22Rv1 (cell line): ENCODE measurements around the gene PLAC8L1.

Experiments used
- CTCF ChIP-seq: fragments of 450-650 bp; IDR thresholded peaks from 2 replicates; pipeline ENCODE4 v1.5.1; 2017; ENCODE audit warnings: mild to moderate bottlenecking
- ZFX ChIP-seq: fragments of 450-650 bp; IDR thresholded peaks from 2 replicates; pipeline ENCODE4 v1.6.1; 2017; ENCODE audit warnings: antibody characterized with exemption, borderline replicate concordance

GRCh38 chr5:146059460-146060220 lies 45.7 kb downstream of the PLAC8L1 start:
- TF ChIP-seq CTCF (no peak), ZFX (no peak)
